ENCODE data around the gene MPP3.
"Not testable (repeated sequence)": the region's sequence is repeated elsewhere in the genome, so short reads cannot be mapped to it uniquely, and the experiment has no call there.

The MPP3 gene

DNA sequence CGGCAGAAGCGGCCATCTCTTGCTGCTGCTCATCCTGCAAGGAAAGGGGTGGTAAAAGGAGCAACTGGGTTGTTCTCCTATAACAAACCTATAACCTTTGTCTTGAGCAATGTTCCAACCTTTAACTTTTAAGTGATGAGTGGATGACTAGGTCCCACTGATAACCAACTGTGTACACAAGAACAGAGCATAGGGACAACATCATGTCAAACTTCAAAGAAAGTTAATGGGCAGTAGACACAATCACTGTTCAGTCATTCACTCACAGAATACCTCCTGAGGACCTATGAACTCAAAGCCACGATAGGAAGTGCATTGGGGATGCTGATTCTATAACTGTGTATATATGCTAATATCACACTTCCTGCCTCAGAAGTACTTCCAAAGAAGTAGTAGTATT, 31.1 kb downstream of the MPP3 start:
- no peak for DNase-seq

DNA sequence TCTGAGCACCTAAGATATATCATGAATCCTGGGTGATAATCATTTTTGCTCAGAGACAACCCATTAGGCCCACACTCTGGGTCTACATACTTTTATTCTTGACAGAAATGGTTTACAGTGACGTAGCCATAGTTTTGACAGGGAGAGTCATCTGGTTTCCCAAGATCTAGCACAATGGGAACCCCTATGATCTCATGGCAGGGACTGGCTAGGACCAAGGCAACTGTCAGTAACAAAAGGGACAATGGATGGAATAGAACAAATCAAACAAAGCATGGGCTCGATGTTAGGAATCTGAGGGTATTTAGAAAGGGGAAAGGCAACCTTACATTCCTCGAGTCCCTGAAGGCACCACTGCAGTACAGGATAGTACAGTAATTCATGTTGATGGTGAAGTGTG, 32.2 kb downstream of the MPP3 start:
- DNase-seq = no peak

DNA sequence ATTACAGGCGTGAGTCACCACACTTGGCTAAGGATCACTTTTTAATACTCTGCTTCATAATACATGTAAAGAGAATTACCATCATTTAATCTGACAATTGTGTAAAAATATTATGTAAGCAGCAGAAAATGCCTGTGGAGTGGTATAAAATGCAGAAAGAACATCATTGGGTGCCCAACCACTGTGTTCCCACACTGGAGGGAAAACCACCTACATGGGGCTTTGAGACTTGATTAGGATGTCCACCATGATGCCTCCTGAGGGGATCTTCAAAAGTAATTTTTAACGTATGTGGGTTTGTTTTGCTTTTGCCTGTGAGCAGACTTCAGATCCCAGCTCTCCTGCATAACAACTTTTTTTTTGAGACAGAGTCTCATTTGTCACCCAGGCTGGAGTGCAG, 33.9 kb downstream of the MPP3 start:
- no peak for DNase-seq

- not testable (repeated sequence) for DNase-seq
These were observed 34.9 kb downstream of the MPP3 start for GRCh38 chr17:43798024-43798423.

- not testable (repeated sequence) for DNase-seq
These were observed 40.3 kb downstream of the MPP3 start for GRCh38 chr17:43792668-43793067.

DNA sequence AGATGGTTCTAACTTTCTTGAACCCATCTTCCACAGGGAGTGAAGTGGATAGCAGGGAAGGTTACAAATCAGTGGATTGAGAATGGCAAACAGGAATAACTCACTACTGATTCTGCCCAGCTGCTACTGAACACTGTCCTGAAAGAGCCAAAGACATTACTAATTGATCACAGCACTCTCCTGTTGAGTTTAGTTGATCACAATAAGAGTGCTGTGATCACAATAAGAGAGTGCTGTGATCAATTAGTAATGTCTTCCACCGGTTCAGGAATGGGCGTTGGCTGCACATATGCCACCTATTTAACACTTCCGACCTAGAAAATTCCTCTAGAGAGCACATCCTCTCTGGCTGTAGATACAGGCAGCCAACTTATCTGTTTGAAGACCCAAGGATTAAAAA, 41.4 kb downstream of the MPP3 start:
- no peak for DNase-seq

- DNase-seq = no peak
These were observed 42.5 kb downstream of the MPP3 start for GRCh38 chr17:43790311-43790940.

GRCh38 chr17:43789482-43789881, 43.5 kb downstream of the MPP3 start:
- no peak for DNase-seq

GRCh38 chr17:43788540-43788939, 44.4 kb downstream of the MPP3 start:
- no peak for DNase-seq

- no peak for DNase-seq
These were observed 45.2 kb downstream of the MPP3 start for GRCh38 chr17:43787728-43788127.

- no peak for DNase-seq
These were observed 48.3 kb downstream of the MPP3 start for GRCh38 chr17:43784628-43785101.

- no peak for DNase-seq
These were observed 48.9 kb downstream of the MPP3 start for GRCh38 chr17:43784068-43784467.

- no peak for DNase-seq
These were observed 49.8 kb downstream of the MPP3 start for GRCh38 chr17:43782913-43783680.

DNA sequence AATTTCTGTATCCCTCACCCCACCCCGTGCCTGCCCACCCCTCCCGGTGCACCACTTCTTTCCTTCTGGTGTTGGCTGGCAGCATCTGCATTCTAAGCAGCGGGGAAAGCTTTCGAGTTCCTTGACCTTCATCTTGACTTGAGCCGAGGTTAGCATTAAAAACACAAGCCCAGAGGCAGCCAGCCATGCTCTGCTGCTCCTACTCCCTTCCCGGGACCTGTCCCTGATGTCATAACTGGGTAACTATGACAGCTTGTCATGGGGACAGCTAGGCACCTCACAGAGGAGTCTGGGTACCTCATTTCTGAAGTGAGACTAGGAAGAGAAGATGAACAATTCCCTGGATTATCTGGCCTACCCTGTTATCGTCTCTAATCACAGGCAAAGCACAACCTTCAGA, 52.8 kb downstream of the MPP3 start, which contains the start of gene CFAP97D1:
Gene CFAP97D1 (plus strand): TSS at position 301 of the 400 bp plus-strand sequence. CDS start 28 bp downstream, at position 329.
- DNase-seq = no peak

- no peak for DNase-seq
These were observed 53.5 kb downstream of the MPP3 start for GRCh38 chr17:43779145-43780125.

DNA sequence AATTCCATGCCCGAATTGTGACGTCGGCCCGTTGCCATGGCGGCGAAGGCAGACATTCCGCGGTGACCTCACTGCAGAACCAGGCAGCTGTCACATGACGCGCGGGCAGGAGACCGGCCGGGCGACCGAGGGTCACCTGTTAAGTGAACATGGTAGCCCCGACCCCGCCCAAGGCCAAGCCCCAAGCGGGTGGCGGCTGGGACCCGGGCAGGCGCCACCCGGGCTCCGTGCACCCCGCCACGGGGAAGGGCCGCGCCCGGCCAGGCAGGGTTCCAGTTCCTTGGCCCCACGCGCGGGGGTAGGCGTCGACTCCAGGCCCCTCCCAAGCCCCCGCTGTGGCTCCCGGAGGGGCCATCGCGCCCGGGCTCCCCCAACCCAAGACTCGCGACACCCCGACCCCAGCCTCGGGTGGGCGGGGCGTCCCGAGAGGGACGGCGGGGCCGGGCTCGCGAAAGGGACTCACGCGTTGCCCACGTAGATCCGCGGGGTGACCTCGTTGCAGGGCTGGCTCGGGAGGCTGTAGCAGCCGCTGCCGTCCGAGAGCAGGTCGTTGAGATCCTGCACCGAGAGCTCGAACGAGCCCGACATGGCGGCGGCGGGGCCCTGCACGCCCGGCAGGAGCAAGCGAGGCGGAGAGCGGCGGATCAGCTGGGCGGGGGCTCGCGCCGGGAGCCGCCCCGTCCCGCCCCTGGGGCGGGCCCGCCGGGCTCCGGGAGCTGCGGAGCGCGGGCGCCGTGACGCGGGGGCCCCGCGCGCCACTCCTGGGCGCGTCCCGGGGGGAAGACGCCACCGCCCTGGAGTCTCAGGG, 54.4 kb downstream of the MPP3 start, which contains the start of gene DUSP3:
Gene DUSP3 (minus strand): TSS at position 641 of the 808 bp plus-strand sequence. CDS start 53 bp downstream, at position 588.
- no peak for DNase-seq

DNA sequence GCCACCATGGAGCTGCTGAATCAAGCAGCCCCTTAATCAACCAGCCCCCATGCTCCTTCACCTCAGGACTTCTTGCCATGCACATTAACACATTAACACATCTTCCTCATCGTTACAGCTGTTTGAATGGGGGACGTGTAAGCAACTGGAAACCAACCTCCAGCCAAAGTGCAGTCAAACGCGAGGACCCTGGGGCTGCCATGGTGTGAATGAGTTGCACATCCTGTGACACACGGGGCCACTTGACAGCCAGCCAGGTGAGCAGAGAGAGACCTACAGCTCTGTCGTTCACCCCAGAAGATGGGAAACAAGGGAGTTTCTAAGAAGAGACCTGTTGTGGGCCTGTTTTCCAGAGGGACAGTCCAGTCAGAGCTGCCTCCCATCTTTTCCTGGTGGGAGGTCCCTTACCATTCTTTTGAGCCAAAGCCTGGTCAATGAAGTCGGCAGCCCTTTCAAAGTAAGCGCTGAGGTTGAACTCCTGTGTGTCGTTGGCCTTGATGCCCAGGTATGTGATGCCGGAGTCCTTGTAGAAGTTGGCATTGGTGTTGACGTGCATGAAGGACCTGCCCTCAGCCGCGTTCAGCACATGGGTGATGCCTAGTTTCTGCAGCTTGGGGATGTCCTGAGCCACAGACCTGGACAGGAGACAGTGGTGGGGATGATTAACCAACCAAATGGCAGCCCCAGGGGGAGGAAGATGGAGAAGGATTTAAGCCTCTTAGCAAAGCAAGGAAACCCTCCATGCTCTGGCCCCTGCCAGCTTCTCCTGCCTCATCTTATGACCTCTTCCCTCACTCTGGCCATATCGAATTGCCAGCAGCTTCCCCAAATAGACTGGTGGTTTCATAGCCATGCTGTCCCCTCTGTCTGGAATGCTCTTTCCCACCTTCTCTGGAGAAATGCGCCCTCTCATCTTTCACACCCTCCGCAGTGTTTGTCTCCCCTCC, 58.4 kb downstream of the MPP3 start:
- no peak for DNase-seq

DNA sequence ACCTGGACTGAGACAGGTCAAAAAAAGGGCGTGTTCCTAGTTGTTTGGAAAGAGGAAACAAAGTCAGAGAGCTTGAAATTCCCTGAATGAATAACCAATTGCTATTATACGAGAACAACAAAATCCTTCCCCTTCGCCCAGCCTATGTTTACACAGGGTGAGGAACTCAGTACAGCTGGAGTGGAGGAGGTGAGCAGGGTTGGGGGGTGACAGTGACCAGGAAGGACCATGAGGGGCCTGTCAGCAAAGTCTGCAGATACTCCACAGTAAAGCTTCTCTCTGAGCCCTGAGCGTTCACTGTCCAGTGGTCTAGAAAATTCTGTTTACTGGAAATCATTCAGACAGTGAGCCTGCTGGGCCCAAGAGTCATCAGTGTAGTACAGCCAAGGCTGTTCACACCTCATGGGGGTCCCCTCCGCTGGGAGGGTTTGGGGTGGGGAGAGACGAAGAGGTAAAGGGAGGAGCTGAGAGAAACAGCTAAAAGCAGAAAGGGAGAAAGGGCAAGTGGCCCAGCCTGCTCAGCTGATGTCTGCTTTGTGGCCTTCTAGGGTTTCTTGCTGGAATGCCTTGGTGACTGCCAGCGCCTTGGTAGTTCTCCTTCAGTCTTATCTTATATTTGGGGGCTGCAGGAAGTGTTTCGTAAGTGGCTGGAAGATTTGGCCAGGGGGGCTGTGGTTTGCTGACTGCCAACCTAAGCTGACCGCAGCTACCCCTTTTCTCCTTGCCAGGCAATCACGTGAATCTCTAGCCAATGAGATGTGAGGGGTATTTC, 59.9 kb downstream of the MPP3 start:
- no peak for DNase-seq

DNA sequence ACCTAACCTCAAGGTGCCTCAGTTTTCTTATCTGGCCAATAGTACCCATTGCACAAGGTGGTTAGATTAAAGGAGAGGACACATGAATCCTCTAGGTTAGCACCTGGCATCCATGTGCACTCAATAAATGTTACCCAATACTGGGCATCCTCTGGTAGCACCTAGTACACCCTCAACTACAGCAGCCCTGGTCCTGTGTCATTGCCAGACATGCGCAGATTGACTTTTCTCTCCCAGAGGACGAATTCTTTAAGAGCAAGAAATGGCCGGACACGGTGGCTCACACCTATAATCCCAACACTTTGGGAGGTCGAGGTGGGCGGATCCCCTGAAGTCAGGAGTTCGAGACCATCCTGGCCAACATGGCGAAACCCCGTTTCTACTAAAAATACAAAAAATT, 61.5 kb downstream of the MPP3 start:
- DNase-seq = no peak

DNA sequence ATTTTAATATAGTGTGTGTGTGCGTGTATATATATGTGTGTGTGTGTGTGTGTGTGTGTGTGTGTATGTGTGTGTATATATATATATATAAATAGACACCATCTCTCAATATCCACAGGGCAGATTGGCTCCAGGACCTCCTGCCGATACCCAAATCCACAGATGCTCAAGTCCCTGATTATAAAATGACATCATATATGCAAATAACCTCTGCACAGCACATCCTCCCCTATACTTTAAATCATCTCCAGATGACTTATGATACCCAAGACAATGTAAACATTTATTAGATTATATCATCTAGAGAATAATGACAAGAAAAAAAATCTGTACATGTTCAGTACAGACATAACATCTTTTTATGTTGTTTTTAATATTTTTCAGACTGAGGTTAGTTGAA, 62.0 kb downstream of the MPP3 start:
- DNase-seq = no peak
